GM20000 (cell line): ENCODE data around the gene RAB24.

ENCODE experiments used
- DNase-seq: peaks from one replicate; pipeline ENCODE4 v3.0.0; 2012; ENCODE audit warnings: low spot score
- TF ChIP-seq, protein P1 (sequence below): IDR thresholded peaks from 2 replicates; pipeline ENCODE4 v1.5.1; 2012; ENCODE audit warnings: mild to moderate bottlenecking, control low read depth; ENCODE audit errors: extremely low read depth, missing control alignments

Gene RAB24

DNA sequence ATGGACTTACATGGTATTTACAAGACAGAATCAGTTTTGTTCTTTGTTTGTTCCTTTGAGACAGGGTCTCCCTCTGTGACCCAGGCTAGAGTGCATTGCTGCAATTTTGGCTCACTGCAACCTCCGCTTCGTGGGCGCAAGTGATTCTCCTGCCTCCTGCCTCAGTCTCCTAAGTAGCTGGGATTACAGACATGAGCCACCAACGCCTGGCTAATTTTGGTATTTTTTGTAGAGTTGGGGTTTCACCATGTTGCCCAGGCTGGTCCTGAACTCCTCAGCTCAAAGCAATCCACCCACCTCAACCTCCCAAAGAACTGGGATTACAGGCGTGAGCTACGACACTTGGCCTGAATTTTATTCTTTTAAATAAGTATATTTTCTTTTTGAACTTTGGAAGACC is 27.6 kb downstream of the RAB24 start:
- TF ChIP-seq, protein P1, sequence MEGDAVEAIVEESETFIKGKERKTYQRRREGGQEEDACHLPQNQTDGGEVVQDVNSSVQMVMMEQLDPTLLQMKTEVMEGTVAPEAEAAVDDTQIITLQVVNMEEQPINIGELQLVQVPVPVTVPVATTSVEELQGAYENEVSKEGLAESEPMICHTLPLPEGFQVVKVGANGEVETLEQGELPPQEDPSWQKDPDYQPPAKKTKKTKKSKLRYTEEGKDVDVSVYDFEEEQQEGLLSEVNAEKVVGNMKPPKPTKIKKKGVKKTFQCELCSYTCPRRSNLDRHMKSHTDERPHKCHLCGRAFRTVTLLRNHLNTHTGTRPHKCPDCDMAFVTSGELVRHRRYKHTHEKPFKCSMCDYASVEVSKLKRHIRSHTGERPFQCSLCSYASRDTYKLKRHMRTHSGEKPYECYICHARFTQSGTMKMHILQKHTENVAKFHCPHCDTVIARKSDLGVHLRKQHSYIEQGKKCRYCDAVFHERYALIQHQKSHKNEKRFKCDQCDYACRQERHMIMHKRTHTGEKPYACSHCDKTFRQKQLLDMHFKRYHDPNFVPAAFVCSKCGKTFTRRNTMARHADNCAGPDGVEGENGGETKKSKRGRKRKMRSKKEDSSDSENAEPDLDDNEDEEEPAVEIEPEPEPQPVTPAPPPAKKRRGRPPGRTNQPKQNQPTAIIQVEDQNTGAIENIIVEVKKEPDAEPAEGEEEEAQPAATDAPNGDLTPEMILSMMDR: no peak
- no peak for DNase-seq

DNA sequence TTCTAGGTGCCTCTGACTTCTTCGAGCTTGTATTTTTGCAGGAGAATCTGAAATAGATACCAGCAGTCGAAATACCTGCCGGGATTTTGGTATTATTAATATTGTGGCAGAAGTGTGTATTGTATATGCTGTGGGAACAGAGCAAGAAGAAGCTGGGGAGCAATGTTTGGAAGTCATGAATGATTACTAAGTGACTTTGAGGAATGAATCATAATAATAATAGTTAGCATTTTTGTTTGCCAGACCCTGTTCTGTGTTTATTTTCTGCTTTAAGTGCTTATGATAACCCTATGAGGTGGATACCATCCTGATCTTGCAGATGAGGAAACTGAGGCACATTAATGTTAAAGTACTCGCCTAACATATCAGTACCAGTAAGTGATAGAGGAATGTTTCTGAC is 32.4 kb downstream of the RAB24 start:
- no peak for DNase-seq
- TF ChIP-seq, protein P1: no peak

DNA sequence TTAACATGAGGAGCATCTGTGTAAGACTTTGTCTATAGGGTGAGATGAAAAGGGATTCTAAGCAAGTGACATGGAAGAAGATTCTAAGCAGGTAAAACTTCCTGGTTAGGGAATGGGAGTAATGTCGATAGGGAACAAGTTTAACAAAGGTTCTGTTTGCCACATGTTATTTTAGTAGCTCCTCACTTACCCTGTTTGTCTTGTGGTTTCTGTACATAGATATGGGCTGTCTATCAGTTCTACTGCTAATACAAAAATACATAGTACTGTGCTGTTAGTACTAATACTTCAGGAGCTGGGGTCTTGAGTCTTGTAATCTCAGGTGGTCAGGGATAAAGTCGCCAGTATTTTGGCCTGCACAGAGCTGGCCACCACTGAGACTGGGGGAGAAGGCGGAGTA is 32.9 kb downstream of the RAB24 start:
- no peak for DNase-seq
- TF ChIP-seq, protein P1: no peak

DNA sequence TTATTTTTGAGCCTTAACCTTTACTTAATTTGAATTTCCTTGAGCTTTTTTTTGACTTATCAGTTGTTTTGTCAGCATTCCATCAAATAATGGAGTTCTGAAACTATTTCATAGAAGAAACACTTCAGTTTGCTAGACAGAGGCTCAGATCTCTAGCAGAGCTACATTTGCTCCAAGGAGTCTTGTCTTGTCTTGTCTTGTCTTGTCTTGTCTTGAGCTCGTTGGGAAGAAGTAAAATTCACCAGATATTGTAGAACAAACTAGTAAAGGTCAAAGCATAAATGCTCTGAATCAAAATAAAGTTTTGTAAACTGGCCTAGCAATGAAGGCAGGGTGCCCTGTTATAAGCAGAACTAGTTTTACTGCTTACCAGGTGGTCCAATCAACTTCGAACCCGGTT is 33.5 kb downstream of the RAB24 start:
- no peak for DNase-seq
- TF ChIP-seq, protein P1: no peak

DNA sequence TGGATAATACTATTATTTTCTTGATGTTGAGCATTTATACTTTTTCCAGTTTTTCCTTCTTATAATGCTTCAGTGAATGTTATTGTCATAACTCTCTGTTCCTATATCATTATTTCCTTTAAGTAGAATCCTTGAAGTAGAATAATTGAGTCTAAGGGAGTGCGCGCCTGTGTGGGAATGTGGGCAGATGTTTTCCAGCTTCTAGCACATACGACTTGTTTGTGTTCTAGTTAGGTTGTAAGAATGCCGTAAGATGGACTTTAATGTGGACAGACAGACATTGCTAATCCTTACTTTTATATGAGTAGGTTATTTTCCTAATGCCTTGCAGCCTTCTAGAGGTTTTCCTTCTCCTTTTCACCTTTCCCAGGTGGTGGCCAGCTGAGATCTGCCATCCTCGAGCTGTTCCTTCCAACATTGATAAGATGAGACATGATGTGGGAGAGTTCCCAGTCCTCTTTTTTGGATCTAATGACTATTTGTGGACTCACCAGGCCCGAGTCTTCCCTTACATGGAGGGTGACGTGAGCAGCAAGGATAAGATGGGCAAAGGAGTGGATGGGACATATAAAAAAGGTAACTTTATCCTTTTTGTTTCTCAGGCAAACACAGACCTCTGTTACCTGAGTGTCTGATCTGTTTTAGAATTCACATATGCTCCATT is 34.2 kb downstream of the RAB24 start:
- DNase-seq: no peak
- TF ChIP-seq, protein P1: no peak

DNA sequence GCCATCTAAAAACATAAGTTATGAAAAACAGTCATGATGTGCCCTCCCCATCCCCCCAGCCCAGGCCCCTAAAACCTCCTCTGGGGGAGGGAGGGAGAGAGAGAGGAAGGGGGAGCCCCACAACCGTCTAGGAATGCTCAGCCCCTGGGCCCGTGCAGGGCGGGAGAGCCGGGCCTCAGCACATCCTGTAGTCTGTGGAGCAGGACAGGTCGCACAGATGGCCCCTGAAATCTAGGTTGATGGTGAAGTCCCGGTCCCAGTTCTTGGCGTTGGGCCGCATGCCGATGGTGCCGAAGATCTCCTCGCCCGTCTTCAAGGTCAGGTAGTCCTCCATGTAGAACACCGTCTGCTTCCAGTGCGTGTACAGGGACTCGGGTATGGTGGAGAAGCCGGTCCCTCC is 38.1 kb downstream of the RAB24 start:
- no peak for DNase-seq
- TF ChIP-seq, protein P1: no peak

DNA sequence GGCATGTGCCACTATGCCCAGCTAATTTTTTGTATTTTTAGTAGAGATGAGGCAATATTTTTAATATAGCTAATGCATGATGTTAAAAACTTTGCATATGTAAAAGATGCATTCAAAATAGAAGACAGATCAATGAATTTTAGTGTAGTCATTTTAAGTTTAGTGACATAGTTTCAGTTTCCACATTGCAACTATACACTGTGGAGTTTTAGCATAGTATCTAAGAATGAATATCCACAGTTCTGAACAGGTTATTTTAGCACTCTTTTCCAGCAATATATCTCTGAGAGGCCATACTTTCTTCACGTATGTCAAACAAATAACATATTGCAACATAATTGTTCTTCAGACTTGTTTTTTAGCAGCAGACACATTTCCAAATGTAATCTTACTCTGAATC is 39.3 kb downstream of the RAB24 start:
- TF ChIP-seq, protein P1: no peak
- DNase-seq: no peak
